ENCODE data around the gene TASL.

DNA sequence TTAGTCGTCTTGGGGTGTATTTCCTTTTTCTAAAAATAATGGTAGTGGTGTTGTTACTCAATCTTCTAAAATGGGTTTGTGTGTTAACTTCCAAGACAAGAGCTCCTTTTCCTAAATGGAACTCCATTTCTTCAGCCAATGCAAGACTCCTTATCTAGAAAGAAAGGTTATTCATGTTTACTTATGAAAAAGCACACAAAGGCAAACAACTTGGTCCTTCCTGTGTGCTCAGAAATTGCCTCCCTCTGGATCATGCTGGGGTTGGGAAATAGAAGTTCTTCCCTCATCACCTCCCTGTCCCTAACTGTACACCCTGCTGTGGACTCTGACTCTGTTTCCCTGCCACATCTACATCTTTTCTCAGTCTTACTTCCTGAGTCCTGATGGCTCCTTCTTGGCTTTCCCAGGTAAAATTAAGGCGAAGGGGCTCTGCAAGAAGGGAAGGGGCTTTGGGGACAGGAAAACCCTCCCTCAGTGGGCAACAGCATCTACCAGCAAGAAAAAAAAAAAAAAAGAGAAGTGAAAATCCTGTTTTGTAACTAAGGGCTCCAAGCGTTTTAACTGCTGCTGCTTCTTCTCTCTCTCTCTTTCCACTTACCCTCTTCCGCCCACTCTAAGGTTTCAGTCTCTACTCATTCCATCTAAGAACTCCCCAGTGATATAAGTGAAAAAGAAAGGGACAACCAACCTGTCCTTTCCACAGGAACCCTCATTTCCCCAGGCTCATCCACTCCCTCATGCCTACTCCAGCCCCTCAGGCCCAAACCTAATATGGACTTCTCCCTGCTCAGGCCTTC is 19.8 kb upstream of the TASL start:
- TF ChIP-seq HOXC10 (CRISPR knock-in tag; IDR thresholded peaks at IDR 0.05) (no peak), ZBTB8A (tag by site-specific recombination; IDR thresholded peaks at IDR 0.05) (no peak), YY1 (tag by site-specific recombination; IDR thresholded peaks at IDR 0.05) (no peak), ZNF585B (tag by site-specific recombination; IDR thresholded peaks at IDR 0.05) (no peak), KLF8 (tag by site-specific recombination; IDR thresholded peaks at IDR 0.05) (no peak), ZNF2 (tag by site-specific recombination; IDR thresholded peaks at IDR 0.05) (no peak), ZNF354C (tag by site-specific recombination; IDR thresholded peaks at IDR 0.05; ENCODE audit: borderline replicate concordance, low read depth) (no peak)
- TF ChIP-seq, protein P1, sequence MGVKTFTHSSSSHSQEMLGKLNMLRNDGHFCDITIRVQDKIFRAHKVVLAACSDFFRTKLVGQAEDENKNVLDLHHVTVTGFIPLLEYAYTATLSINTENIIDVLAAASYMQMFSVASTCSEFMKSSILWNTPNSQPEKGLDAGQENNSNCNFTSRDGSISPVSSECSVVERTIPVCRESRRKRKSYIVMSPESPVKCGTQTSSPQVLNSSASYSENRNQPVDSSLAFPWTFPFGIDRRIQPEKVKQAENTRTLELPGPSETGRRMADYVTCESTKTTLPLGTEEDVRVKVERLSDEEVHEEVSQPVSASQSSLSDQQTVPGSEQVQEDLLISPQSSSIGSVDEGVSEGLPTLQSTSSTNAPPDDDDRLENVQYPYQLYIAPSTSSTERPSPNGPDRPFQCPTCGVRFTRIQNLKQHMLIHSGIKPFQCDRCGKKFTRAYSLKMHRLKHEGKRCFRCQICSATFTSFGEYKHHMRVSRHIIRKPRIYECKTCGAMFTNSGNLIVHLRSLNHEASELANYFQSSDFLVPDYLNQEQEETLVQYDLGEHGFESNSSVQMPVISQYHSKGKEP (tag by site-specific recombination; IDR thresholded peaks at IDR 0.05) = no peak
- TF ChIP-seq, protein P2, sequence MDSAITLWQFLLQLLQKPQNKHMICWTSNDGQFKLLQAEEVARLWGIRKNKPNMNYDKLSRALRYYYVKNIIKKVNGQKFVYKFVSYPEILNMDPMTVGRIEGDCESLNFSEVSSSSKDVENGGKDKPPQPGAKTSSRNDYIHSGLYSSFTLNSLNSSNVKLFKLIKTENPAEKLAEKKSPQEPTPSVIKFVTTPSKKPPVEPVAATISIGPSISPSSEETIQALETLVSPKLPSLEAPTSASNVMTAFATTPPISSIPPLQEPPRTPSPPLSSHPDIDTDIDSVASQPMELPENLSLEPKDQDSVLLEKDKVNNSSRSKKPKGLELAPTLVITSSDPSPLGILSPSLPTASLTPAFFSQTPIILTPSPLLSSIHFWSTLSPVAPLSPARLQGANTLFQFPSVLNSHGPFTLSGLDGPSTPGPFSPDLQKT (IDR thresholded peaks at IDR 0.05; ENCODE audit: borderline replicate concordance, low read depth, low read length) = no peak
- TF ChIP-seq, protein P3, sequence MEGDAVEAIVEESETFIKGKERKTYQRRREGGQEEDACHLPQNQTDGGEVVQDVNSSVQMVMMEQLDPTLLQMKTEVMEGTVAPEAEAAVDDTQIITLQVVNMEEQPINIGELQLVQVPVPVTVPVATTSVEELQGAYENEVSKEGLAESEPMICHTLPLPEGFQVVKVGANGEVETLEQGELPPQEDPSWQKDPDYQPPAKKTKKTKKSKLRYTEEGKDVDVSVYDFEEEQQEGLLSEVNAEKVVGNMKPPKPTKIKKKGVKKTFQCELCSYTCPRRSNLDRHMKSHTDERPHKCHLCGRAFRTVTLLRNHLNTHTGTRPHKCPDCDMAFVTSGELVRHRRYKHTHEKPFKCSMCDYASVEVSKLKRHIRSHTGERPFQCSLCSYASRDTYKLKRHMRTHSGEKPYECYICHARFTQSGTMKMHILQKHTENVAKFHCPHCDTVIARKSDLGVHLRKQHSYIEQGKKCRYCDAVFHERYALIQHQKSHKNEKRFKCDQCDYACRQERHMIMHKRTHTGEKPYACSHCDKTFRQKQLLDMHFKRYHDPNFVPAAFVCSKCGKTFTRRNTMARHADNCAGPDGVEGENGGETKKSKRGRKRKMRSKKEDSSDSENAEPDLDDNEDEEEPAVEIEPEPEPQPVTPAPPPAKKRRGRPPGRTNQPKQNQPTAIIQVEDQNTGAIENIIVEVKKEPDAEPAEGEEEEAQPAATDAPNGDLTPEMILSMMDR (tag by site-specific recombination; IDR thresholded peaks at IDR 0.05) = no peak
- TF ChIP-seq, protein P4, sequence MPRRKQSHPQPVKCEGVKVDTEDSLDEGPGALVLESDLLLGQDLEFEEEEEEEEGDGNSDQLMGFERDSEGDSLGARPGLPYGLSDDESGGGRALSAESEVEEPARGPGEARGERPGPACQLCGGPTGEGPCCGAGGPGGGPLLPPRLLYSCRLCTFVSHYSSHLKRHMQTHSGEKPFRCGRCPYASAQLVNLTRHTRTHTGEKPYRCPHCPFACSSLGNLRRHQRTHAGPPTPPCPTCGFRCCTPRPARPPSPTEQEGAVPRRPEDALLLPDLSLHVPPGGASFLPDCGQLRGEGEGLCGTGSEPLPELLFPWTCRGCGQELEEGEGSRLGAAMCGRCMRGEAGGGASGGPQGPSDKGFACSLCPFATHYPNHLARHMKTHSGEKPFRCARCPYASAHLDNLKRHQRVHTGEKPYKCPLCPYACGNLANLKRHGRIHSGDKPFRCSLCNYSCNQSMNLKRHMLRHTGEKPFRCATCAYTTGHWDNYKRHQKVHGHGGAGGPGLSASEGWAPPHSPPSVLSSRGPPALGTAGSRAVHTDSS (tag by site-specific recombination; IDR thresholded peaks at IDR 0.05) = no peak

All from HEK293 (cell line).